Medulla oblongata (tissue), 1 donor: ENCODE measurements around the gene YIF1A.
"Not testable (repeated sequence)": the region's sequence is repeated elsewhere in the genome, so short reads cannot be mapped to it uniquely, and the experiment has no call there.

Experiments used
- DNase-seq: peaks from one replicate; pipeline ENCODE4 v3.0.0-alpha.2; 2015; ENCODE audit errors: extremely low spot score

The YIF1A gene

GRCh38 chr11:66286699-66287098 lies 2.2 kb downstream of the YIF1A start:
- no peak for DNase-seq

DNA sequence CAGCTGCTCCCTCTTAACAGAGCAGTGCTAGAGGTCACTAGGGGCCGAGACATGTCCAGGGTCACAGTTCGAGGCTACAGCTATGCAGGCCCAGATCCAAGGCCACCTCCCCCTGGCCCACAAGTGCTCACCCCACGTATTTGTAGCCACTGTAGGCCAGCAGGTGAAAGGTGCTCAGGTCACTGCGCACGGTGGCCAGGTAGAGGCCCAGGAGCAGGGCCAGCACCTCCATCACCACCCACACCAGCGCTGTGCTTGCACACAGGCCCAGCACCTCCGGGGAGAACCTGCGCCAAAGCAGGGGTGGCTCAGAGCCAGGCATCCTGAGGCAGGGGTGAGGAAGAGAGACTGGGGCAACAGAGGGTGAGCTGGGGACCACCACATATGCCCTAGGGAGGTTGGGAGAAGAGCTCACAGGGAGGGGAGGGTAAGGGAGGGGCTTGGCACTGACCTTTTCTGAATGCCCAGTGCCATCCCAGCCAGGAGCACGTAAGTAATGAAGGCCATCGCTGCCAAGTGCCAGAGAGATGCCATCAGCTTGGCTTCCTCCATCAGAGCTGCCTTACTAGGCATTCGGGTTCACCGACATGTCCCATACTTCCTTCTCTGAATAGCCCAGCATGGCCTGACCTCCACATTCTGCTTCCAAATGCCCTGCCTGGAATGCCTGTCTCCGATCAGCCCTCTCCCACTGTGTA lies 3.5 kb downstream of the YIF1A start:
- DNase-seq: no peak

DNA sequence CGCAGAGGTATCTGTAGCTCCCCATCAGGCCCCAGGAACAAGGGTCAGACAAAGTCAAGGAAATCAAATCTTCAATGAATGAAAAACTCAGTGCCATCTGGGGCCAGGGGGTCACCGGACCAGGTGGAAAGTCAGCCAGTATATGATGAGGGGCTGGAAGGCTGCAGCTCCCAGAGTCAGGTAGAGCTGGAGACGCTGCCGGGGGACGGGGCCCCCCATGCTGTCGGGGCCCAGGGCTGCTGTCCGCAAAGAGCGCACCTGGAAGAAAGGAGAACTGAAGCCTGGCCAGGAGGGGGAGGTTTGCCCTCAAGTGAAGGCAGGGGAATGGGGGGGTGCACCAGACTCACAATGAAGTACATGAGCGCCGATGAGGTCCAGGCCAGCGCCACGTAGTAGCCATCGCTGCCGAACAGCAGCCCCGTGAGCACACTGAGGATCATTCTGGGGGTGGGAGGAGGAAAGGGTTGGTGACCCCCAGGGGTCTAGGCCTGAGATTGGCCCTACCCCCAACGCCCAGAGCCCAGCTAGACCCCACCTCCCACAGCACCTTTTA lies 4.3 kb downstream of the YIF1A start:
- DNase-seq: no peak

DNA sequence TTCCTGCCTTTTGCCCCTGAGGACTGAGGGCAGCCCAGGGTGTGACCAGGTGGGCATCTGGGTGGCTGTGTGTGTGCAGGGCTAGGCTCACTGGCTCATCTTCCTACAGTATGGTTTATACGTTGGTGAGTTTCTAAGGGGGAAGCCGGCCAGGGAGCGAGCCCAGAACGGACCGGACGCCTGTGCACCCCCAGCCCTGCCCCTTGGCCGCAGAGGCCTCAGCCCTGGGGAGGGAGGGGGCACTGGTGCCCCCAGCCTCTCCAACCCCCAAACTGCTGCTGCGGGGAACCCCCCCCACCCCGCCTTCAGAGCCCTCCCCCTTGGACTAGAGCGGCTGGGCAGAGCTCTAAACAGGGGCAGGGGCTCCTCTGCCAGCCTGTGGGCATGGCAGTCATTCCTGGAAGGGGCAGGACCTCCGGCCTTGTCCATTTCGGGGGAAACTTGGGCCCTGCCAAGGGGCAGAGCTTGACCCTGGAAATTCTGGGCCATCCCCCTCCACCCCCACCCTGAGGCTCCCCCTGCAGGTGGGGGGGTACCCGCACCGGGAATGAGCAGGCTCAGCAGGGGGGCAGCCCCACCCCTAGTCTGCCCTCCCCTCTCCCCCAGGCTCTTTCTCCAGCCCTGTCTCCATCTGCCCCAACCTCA lies 5.4 kb downstream of the YIF1A start:
- no peak for DNase-seq

DNA sequence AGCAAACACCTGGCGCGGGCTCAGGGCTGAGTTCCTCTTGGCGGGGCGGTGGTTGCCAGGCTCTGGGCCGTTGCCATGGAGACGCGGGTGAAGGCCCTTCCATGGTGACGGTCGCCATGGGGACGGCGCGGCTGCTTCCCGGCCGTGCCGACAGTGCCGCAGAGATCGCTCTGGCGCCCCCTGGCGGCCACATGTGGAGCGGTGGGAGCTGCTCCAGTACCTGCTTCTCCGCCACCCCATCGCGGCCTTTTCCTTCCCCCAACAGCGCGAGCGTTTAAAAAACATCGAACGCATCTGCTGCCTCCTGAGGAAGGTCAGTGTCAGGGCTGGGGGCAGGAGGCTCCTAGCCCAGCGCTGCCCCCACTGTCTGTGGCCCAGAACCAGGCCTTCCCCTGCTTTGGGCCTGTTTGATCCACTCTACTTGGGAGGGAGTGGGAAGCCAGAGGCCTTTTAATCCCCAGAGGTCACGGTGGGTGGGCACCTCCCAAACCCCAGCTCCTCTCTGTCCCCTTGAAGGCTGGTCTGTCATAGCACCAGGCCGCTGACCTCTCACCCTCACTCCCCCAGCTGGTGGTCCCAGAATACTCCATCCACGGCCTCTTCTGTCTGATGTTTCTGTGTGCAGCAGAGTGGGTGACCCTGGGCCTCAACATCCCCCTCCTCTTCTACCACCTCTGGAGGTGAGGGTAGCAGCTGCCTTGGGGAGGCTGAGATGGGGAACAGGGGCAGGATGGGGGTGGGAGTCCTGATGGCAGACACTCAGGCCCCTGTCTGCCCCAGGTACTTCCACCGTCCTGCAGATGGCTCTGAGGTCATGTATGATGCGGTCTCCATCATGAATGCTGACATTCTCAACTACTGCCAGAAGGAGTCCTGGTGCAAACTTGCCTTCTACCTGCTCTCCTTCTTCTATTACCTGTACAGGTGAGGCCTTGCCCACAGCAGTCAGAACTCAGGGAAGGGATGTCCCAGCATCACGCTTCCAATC lies 6.2 kb downstream of the YIF1A start:
- DNase-seq: peak; percentile 99

DNA sequence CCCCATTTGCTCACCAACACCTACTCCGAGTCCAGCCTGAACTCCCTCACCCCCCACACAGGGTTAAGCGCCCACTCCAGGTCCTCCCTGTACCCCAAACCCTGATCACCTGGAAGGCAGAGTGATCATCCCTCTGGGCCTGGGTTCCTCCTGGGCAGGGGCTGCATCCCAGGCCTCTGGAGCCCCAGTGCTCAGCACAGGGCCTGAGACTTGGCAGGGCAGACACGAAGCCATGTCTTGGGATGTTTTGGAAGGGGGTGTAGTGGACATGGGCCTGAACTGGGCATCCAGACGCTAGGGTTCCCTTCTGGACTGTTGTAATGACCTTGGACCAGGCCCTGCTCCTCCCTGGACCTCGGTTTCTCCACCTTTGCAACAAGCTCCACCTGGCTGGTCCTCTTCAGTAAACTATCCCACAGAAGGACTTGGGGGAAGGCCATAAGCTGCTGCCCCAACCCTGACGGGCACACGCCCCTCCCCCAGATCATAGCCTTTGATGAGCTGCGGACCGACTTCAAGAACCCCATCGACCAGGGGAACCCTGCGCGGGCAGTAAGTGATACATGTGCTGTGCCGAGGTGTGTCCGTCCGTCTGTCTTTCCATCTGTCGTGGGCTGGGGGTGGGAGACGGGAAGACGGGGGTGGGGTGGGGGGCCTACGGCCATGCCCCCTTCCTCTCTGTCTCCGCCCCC lies 7.0 kb downstream of the YIF1A start:
- no peak for DNase-seq

DNA sequence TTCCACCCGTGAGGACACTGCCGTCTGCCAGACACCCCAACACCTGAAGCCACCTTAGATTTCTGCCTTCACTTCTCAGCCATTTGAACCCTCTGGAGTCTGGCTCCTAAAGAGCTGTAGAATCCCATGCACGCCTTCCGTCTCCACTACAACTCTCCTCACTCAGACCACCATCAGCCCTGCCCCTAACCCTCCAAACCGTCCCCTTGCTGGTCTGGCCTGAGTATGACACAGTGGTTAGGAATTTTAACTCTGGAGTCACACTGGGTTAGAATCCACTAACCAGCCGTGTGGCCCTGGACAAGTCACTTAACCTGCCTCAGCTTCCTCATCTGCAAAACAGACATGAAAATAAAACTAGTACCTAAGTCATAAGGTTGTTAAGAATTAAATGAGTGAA lies 7.9 kb downstream of the YIF1A start:
- no peak for DNase-seq

- DNase-seq: no peak
Observed at GRCh38 chr11:66280428-66280827, 8.5 kb downstream of the YIF1A start.

DNA sequence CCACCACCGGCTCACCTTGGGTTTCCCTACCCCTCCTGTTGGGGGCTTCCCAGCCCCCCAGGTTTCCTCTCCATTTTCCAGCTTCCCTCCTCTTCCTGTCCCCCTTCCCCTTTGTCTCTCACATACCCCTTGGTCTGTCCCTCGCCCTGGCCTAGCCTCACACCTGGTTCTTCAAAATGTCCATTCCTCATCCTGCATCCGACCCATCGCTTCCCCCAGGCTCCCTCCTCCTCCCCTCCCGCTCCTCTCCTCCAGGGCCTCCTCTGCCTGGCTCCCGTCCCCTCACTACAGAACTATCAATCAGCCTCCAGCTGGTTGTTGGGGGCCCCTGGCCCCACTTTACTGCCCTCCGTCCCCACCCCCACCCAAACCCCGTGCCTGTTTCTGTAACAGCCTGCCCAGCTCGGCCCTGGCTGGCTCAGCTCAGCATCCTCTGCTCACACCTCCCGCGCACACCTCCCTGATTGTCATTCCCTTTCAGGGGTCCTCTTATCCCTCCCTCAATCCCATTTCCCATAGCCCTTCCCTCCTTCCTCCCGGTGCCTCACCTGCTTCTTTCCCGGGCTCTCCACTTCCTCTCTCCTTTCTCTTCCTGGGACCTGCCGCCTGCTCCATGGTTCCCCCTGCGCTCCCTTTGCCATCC lies 9.7 kb downstream of the YIF1A start:
- no peak for DNase-seq

DNA sequence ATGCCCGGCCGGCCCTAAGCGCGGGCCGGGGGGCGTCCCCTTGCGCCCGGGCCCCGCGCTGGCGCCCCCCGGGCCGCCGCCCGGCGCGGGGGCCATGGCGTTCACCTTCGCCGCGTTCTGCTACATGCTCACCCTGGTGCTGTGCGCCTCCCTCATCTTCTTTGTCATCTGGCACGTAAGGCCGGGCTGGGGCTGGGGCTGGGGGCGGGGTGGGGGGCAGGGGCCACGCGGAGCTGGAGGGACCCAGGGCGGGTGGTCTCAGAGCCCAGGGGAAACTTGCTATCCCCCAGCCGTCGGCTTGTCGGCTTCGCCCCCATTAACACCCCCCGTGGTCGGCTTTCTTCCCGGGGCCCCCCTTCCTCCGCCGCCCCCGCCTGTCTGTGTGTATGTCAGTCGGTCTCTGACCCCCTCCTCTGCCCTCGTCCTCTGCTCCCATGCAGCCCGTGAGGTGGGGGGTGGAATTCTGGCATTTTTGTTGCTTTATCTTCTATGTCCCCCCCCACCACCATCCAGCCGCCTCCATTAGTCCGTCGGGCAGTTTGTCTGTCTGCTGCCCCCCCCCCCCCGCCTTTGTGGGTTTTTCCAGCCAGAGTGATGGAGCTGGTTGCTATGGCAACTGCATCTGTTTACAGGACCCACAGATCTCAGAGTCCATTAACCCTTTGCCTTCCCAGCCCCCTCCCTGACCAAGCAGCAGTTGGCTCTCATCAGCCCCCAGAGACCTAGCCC lies 10.4 kb downstream of the YIF1A start:
- no peak for DNase-seq

DNA sequence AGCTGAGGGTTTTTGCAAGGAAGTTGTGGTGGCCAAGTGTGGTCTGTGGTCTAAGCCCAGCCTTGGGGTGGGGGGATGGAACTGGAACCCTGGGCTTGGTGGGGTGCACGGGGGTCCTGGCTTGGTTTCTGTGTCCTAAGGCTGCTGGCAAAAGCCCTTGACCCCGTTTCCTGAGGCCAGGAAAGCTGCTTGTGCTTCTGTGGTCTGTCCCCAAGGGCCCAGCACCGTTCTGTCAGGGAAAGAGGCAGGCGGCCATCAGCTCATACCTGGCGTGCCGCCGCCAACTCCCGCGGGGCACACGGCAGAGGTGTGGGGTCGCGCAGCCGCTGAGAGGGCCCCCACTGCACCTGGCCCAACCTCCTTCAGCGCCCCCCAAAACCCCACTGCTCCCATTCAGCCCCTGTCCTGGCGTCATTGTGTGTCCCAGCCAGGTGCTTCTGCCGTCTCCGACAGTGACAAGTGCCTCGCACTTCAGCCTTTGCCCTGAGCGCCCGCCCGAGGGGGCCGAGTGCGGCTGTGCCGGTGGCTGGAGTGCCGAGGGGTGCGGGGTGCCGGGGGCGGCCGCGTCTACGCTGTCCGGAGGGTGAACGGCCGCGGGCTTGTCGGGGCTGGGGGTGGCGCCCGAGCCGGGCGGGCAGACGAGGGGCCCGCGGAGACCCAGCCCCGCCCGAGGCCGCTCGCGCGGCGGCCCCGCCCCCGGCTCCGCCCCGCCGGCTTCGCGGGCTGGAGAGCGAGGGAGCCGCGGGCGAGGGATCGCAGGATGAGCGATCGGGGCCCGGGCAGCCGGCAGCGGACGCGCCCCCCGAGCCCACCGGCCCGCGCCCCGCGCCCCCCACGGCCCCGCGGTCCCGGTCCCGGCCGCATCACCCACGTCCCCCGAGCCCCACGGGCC lies 11.2 kb downstream of the YIF1A start, which contains the start of gene CNIH2:
TSS of gene CNIH2 (plus strand) at position 705 of the 892 bp plus-strand sequence. CDS start 282 bp downstream, outside the sequence.
- DNase-seq: no peak

DNA sequence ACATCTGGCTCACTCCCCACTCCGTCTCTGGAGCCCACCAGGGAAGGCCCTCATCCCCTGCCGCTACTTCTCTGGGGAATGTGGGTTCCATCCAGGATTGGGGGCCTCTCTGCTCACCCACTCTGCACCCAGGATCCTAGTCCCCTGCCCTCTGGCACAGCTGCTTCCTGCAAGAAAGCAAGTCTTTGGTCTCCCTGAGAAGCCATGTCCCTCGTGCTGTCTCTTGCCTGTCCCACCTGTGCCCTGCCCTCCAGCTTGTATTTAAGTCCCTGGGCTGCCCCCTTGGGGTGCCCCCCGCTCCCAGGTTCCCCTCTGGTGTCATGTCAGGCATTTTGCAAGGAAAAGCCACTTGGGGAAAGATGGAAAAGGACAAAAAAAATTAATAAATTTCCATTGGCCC lies 11.9 kb downstream of the YIF1A start:
- not testable (repeated sequence) for DNase-seq

DNA sequence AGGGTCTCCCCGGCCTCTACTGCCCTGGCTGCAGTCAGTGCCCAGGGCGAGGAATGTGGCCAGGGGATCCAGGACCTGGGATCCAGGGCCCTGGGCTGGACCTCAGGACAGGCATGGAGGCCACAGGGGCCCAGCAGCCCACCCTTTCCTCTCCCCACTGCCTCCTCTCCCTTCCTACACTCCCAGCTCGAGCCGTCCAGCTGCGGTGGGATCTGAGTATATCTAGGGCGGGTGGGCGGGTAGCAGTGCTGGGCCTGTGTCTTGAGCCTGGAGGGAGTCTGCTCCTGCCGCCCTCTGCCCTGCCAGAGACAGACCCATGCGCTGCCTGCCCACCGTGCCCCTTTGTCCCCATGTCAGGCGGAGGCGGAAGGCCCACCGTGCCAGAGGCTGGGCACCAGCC lies 12.3 kb downstream of the YIF1A start:
- not testable (repeated sequence) for DNase-seq

DNA sequence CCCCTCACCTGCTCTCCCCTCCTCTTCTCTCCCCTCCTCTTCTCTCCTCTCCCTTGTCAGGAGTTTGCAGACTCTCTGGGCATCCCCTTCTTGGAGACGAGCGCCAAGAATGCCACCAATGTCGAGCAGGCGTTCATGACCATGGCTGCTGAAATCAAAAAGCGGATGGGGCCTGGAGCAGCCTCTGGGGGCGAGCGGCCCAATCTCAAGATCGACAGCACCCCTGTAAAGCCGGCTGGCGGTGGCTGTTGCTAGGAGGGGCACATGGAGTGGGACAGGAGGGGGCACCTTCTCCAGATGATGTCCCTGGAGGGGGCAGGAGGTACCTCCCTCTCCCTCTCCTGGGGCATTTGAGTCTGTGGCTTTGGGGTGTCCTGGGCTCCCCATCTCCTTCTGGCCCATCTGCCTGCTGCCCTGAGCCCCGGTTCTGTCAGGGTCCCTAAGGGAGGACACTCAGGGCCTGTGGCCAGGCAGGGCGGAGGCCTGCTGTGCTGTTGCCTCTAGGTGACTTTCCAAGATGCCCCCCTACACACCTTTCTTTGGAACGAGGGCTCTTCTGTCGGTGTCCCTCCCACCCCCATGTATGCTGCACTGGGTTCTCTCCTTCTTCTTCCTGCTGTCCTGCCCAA lies 12.8 kb downstream of the YIF1A start:
- no peak for DNase-seq

DNA sequence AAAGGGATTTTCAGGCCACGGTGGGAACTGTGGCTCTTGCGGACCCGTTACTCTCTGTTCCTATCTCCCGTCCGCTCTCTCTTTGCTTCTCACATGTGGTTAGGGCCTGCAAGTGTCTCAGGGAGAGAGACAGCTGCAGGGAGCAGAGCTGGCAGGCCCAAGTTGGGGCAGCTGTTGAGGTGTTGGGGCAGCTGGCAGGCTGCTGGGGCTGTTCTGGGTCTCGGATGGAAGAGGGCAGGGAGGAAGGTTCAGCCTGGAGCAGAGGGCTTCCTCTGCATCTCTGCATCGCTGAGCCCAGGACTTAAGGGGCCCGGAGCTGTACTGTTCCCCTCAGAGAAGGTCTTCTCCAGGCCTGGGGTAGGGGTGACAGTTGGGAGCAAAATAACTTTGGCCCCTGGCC lies 13.5 kb downstream of the YIF1A start:
- DNase-seq: no peak

GRCh38 chr11:66274219-66274618 lies 14.7 kb downstream of the YIF1A start:
- DNase-seq: no peak

DNA sequence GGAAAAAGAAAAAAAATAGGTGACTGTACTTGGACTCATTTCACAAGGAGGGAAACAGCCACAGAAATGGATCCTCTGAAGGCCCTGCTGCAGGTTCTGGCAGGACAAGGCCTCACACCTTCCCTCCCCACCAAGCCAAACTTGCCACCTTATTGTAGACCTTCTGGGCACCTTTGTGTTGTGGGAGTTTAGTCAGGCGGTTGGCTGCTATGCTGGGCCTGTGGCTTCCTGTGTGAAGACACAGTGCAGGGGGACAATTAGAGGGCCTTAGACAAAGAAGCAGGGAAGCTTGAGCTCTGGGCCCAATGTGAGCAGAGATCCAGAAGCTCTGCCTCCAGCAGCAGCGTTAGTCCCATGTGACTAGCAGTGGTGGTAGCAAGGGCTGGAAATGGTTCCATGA lies 16.3 kb downstream of the YIF1A start:
- no peak for DNase-seq

DNA sequence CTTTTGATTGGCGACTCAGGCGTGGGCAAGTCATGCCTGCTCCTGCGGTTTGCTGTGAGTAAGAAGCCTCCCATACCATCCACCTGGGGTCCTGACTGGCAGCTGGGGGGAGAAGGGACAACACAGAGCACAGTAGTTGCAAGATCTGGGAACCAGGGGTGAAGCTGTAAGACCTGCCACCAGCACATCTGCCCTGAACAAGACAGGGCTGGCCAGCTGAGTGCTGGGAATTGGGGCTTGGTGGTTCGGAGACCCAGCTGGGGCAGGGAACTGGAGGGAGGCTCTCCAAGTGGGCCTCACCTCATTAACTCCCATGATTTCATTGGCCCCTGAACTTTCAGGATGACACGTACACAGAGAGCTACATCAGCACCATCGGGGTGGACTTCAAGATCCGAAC lies 17.1 kb downstream of the YIF1A start:
- DNase-seq: no peak
